ENCODE data around the gene DIAPH2.
A peak's percentile ranks its signal among the peaks of the same experiment; 100 is the strongest.

The DIAPH2 gene

DNA sequence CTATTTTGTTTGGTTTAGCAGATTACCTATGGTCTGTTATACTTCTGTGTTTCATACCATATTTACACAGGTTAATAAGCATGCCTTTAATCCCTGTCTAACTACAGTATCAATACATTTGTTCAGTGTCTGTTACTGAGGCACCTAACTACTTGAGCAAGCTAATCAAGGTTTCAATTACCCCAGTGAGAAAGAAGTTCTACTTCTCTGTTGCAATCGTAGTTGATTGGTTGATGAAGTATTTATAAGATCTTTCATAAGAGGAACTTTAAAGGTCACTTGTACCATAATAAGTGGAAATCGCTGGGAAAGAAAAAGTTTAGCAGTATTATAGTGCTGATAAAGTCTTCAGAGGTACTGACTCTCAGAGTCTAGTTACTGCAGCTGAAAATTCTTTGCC lies 689.6 kb downstream of the DIAPH2 start:
- ChIA-PET CTCF (interaction anchor here (0.5 kb wide), 1 partner anchor 518 kb away, joined by 3 read pairs; no protein-coding TSS in a partner anchor), POLR2A (no interaction called here)
- TF ChIP-seq ZXDB (tag by site-specific recombination; IDR thresholded peaks at IDR 0.05) (no peak), ZNF138 (tag by site-specific recombination; IDR thresholded peaks at IDR 0.05; ENCODE audit: borderline replicate concordance) (no peak), ZNF670 (tag by site-specific recombination; IDR thresholded peaks at IDR 0.05; ENCODE audit: low read depth) (no peak)
- TF ChIP-seq, protein P1, sequence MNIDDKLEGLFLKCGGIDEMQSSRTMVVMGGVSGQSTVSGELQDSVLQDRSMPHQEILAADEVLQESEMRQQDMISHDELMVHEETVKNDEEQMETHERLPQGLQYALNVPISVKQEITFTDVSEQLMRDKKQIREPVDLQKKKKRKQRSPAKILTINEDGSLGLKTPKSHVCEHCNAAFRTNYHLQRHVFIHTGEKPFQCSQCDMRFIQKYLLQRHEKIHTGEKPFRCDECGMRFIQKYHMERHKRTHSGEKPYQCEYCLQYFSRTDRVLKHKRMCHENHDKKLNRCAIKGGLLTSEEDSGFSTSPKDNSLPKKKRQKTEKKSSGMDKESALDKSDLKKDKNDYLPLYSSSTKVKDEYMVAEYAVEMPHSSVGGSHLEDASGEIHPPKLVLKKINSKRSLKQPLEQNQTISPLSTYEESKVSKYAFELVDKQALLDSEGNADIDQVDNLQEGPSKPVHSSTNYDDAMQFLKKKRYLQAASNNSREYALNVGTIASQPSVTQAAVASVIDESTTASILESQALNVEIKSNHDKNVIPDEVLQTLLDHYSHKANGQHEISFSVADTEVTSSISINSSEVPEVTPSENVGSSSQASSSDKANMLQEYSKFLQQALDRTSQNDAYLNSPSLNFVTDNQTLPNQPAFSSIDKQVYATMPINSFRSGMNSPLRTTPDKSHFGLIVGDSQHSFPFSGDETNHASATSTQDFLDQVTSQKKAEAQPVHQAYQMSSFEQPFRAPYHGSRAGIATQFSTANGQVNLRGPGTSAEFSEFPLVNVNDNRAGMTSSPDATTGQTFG (tag by site-specific recombination; IDR thresholded peaks at IDR 0.05; ENCODE audit: borderline replicate concordance) = no peak
- TF ChIP-seq, protein P2, sequence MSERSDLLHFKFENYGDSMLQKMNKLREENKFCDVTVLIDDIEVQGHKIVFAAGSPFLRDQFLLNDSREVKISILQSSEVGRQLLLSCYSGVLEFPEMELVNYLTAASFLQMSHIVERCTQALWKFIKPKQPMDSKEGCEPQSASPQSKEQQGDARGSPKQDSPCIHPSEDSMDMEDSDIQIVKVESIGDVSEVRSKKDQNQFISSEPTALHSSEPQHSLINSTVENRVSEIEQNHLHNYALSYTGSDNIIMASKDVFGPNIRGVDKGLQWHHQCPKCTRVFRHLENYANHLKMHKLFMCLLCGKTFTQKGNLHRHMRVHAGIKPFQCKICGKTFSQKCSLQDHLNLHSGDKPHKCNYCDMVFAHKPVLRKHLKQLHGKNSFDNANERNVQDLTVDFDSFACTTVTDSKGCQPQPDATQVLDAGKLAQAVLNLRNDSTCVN (tag by site-specific recombination; optimal IDR thresholded peaks at IDR 0.05) = no peak
- no peak overlapping the region for H3K27ac ChIP-seq (ENCODE audit: extremely low read depth, low read depth, low read length)
- no peaks in the 10 kb centered on the region for H3K9me3 ChIP-seq (ENCODE audit: control insufficient read depth, insufficient read depth, low read depth, low read length)
- no peak overlapping the region for H3K4me3 ChIP-seq (ENCODE audit: low read depth, low read length)
- no peaks in the 10 kb centered on the region for H3K4me1 ChIP-seq (ENCODE audit: control insufficient read depth, insufficient read depth, low read length)
- no peaks in the 10 kb centered on the region for H3K36me3 ChIP-seq (ENCODE audit: control insufficient read depth in 2 of 2, insufficient read depth in 1 of 2, low read length in 2 of 2)

DNA sequence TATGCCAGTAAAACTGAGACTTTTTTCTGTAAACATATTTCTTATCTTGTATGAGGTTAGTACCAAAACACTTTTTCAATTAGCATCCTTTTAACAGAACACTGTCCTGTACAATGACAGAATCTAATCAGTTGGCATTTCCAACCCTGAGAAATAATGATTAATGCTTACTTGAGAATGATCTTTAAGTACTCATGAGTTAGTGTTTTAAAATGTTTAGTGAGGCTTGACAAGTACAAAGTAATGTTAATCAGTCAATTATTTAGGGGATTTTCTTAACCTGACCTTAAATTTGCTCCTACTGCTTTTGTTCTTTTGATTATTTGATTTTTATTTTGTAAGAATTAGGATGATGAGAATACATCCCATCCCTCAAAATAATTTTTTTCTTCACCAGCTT lies 695.6 kb downstream of the DIAPH2 start:
- TF ChIP-seq KLF8 (tag by site-specific recombination; IDR thresholded peaks at IDR 0.05) (no peak), ZNF354C (tag by site-specific recombination; IDR thresholded peaks at IDR 0.05; ENCODE audit: borderline replicate concordance, low read depth) (no peak), IKZF3 (tag by site-specific recombination; IDR thresholded peaks at IDR 0.05) (no peak), TRIM28 (IDR thresholded peaks at IDR 0.05; ENCODE audit: borderline replicate concordance, low read length) (no peak), ZNF391 (tag by site-specific recombination; IDR thresholded peaks at IDR 0.05; ENCODE audit: borderline replicate concordance, low read depth) (no peak), ZNF510 (tag by site-specific recombination; IDR thresholded peaks at IDR 0.05; ENCODE audit: insufficient replicate concordance) (no peak), ZNF175 (tag by site-specific recombination; IDR thresholded peaks at IDR 0.05) (no peak)
- TF ChIP-seq, protein P3, sequence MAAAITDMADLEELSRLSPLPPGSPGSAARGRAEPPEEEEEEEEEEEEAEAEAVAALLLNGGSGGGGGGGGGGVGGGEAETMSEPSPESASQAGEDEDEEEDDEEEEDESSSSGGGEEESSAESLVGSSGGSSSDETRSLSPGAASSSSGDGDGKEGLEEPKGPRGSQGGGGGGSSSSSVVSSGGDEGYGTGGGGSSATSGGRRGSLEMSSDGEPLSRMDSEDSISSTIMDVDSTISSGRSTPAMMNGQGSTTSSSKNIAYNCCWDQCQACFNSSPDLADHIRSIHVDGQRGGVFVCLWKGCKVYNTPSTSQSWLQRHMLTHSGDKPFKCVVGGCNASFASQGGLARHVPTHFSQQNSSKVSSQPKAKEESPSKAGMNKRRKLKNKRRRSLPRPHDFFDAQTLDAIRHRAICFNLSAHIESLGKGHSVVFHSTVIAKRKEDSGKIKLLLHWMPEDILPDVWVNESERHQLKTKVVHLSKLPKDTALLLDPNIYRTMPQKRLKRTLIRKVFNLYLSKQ (tag by site-specific recombination; IDR thresholded peaks at IDR 0.05; ENCODE audit: borderline replicate concordance) = no peak
- TF ChIP-seq, protein P4, sequence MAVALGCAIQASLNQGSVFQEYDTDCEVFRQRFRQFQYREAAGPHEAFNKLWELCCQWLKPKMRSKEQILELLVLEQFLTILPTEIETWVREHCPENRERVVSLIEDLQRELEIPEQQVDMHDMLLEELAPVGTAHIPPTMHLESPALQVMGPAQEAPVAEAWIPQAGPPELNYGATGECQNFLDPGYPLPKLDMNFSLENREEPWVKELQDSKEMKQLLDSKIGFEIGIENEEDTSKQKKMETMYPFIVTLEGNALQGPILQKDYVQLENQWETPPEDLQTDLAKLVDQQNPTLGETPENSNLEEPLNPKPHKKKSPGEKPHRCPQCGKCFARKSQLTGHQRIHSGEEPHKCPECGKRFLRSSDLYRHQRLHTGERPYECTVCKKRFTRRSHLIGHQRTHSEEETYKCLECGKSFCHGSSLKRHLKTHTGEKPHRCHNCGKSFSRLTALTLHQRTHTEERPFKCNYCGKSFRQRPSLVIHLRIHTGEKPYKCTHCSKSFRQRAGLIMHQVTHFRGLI (tag by site-specific recombination; IDR thresholded peaks at IDR 0.05) = no peak
- Histone ChIP-seq H3K27ac (ENCODE audit: extremely low read depth, low read depth, low read length) (no peak overlapping the region), H3K4me1 (ENCODE audit: control insufficient read depth, insufficient read depth, low read length) (no peaks in the 10 kb centered on the region), H3K9me3 (ENCODE audit: control insufficient read depth, insufficient read depth, low read depth, low read length) (no peaks in the 10 kb centered on the region), H3K4me3 (ENCODE audit: low read depth, low read length) (no peak overlapping the region), H3K36me3 (ENCODE audit: control insufficient read depth in 2 of 2, insufficient read depth in 1 of 2, low read length in 2 of 2) (no peaks in the 10 kb centered on the region)
- ChIA-PET CTCF (no interaction called here), POLR2A (no interaction called here)

DNA sequence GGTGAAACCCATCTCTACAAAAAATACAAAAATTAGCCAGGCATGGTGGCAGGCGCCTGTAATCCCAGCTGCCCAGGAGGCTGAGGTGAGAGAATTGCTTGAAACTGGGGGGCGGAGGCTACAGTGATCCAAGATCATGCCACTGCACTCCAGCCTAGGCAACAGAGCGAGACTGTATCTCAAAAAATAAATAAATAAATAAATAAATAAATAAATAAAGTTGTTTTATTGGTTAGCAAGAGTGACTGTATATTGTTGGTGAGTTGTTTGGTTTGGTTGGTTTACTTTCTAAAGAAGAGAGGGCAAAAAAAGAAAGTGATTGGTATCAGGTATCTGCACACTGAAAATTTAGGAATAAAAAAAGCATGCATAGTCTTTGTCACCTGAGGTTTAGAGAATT lies 700.0 kb downstream of the DIAPH2 start:
- H3K9me3 ChIP-seq (ENCODE audit: control insufficient read depth, insufficient read depth, low read depth, low read length) = no peaks in the 10 kb centered on the region
- ChIA-PET POLR2A (no interaction called here), CTCF (no interaction called here)
- no peak overlapping the region for H3K4me3 ChIP-seq (ENCODE audit: low read depth, low read length)
- H3K36me3 ChIP-seq (ENCODE audit: control insufficient read depth in 2 of 2, insufficient read depth in 1 of 2, low read length in 2 of 2) = no peaks in the 10 kb centered on the region
- no peak overlapping the region for H3K27ac ChIP-seq (ENCODE audit: extremely low read depth, low read depth, low read length)
- no peaks in the 10 kb centered on the region for H3K4me1 ChIP-seq (ENCODE audit: control insufficient read depth, insufficient read depth, low read length)
- TF ChIP-seq ZNF175 (tag by site-specific recombination; IDR thresholded peaks at IDR 0.05) = no peak
- TF ChIP-seq ZBTB8A (tag by site-specific recombination; IDR thresholded peaks at IDR 0.05) = 0 out of 2 replicates have a peak, but pooled peaks have one; percentile 25
- TF ChIP-seq SP3 (tag by site-specific recombination; IDR thresholded peaks at IDR 0.05) = no peak
- TF ChIP-seq, protein P5, sequence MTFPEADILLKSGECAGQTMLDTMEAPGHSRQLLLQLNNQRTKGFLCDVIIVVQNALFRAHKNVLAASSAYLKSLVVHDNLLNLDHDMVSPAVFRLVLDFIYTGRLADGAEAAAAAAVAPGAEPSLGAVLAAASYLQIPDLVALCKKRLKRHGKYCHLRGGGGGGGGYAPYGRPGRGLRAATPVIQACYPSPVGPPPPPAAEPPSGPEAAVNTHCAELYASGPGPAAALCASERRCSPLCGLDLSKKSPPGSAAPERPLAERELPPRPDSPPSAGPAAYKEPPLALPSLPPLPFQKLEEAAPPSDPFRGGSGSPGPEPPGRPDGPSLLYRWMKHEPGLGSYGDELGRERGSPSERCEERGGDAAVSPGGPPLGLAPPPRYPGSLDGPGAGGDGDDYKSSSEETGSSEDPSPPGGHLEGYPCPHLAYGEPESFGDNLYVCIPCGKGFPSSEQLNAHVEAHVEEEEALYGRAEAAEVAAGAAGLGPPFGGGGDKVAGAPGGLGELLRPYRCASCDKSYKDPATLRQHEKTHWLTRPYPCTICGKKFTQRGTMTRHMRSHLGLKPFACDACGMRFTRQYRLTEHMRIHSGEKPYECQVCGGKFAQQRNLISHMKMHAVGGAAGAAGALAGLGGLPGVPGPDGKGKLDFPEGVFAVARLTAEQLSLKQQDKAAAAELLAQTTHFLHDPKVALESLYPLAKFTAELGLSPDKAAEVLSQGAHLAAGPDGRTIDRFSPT (tag by site-specific recombination; IDR thresholded peaks at IDR 0.05) = no peak
- peak; percentile 38; the same call in 1 of the 2 replicates for TF ChIP-seq ZNF394 (tag by site-specific recombination; IDR thresholded peaks at IDR 0.05; ENCODE audit: borderline replicate concordance)
- TF ChIP-seq ZNF202 (tag by site-specific recombination; IDR thresholded peaks at IDR 0.05; ENCODE audit: borderline replicate concordance) = 0 out of 2 replicates have a peak, but pooled peaks have one; percentile 18
- no peak for TF ChIP-seq ZNF621 (tag by site-specific recombination; IDR thresholded peaks at IDR 0.05)
- TF ChIP-seq ZNF426 (tag by site-specific recombination; IDR thresholded peaks at IDR 0.05) = peak; percentile 51

All from HEK293 (cell line).